GM19463 (cell line): ENCODE measurements around the gene DNAL4.

Experiments used
- ATAC-seq: cut with Tn5 transposase; IDR thresholded peaks from one replicate; pipeline ENCODE4 v1.9.1; 2021; ENCODE audit warnings: mild to moderate bottlenecking, moderate library complexity; ENCODE audit not compliant: unreplicated experiment

The DNAL4 gene

DNA sequence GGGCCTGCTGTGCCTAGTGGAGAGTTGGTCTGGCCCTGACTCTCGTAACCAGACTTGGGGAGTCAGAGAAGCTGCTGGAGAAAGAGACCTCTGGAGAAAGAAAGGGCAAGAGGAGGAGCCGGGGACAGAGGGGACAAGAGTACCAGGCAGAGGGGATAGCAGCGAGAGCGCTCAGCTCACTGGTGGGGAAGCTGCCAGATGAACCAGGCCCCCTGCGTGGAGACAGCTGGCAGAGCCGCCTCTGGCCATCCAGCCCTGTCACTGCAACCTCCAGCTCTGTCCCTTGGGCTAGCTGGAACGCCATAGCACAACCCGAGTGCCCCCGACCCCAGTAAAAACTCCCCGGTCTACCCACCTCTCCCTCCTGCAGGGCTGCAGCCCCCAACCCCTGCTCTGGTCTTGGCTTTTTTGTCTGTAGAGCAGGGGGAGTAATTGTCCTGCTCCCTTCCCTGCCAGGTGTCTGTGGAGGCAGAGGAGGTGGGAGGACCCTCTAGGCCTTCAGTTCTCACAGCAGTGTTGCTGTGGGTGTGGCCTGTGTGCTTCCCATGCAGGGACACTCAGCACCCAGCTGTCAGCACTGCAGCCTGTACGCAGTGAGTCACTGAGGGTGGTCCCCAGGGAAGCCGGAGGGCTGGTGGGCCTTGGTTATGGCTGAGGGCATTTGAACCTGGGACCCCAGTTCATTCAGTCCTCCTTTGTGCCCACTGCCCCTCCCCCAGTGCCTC, 33.3 kb downstream of the DNAL4 start:
- ATAC-seq, result no peak

DNA sequence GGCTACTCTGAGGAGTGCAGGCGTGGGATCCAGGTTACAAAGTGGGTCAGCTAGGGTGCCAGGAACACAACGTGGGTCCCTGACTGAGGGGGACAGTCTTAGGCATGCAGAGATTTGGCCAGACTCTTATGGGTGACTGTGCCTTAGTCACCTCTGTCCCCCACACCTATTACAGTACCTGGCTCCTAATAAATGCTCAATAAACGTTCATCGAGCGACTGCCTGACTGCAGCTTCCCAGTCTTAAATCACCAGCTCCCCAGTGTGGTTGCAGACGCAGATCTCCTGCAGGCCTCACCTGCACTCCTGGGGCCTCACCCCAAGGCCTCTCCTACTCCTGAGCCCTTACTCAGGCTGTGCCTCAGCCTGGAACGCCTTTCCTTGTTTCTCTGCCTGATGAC, 34.9 kb downstream of the DNAL4 start:
- no peak for ATAC-seq

- ATAC-seq, result no peak
Observed at GRCh38 chr22:38758276-38758945, 35.5 kb downstream of the DNAL4 start.

DNA sequence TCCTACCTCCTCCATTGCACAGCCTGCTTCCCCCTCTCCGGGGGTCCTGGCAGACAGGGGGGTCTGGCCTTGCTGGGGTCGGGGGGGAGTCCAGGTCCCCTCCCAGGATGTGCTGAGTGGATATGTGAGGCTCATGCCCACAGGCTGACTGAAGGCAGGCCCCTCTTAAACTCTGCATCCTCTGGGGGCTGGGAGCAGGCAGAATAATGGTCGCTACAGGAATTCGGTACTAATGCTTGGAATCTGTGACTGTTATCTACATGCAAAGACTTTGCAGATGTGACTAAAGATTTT, 36.5 kb downstream of the DNAL4 start:
- ATAC-seq, result no peak

DNA sequence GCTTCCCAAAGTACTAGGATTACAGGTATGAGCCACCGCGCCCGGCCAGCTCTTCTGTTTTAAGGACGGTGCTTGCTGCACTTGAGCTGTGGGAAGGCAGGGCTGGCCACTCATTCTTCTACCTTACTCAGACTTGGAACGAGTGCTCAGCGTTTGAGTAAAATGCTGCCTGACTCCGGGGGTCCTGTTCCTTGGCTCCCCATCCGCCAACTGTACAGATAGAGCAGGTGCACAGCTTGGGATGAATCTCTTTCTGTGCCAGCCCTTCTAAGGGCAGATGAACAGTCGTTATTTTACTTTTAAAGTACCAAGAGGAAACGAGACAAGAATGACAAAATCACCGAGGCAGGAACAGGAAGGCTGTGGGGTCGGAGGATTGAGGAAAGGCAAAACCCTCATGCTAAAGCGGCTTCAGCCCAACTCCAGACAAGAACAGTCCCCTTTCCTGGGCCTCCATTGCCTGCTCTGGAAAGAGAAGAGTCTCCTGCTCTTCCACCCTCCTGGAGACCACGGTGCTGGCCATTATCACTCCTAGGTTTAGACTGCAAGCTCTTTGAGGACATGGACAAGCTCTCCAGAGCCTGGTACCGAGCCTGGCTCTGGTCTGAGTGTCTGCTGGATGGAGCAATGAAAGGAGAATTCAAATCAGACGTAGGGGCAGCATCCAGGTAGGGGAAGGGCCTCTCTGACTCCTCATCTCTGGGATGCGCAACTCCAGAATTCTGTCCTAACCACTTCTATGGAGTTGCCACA, 37.1 kb downstream of the DNAL4 start:
- ATAC-seq, result no peak

- ATAC-seq, result peak; percentile 65
Observed at GRCh38 chr22:38755911-38756532, 37.9 kb downstream of the DNAL4 start, which contains the start of gene SUN2. SUN2 (minus strand) TSS chr22:38755998; CDS start chr22:38752628, 3,370 bp downstream.

GRCh38 chr22:38755155-38755910, 38.6 kb downstream of the DNAL4 start:
- ATAC-seq, result peak; percentile 30

DNA sequence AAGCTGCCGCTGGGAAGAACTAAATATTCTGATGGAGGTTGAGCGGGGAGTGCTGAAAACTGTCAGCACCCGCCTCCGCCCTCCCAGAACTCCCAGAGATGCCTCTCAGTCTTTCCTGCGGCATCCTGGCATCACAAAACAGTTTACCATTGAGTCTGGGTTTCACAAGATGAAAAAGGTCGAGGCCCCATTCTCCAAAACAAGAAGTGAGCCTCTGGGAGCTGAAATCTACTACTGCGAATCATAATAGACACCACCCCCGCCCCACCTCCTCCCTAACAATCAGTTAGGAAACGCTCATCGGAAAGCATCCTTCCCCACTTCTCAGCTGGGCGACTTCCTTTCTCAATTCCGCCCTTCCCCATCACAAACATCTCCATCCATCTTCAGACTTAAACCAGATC, 39.2 kb downstream of the DNAL4 start:
- no peak for ATAC-seq

DNA sequence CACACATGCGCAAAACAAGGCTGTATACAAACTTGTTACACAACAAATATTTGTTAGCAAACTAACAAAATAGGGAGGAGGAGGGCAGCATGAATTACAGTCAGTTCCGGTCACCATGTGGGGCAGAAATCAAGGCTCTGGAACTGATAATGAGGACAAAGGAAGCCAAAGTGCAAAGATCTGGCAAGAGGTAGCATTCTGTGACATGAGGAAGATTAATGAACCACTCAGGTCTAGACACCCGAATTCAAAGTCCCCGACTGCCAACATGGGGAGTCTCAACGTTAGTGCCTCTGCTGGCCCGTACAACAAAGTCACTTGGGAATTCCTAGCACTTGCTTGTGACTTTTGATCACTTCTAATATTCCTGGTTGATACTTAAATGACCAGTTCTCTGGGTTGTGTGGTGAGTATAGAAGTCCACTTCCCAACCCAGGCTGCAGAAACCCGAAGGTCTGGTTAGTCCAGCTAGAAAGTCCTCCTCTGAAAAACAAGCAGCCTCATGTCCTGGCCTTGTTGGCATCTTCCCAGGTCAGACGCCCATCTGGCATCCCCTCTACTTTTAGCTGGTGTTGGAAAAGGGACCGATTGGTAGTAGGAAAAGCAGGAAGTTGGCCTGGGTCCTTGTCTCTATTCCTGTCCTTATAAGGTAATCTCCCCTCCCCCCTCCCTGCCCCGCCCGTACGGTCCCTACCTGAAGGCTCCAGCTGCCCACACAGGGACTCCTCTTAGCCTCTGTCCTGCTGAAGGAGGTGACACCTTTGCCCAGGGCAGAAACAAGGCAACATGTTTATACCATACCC, 39.8 kb downstream of the DNAL4 start:
- no peak for ATAC-seq

DNA sequence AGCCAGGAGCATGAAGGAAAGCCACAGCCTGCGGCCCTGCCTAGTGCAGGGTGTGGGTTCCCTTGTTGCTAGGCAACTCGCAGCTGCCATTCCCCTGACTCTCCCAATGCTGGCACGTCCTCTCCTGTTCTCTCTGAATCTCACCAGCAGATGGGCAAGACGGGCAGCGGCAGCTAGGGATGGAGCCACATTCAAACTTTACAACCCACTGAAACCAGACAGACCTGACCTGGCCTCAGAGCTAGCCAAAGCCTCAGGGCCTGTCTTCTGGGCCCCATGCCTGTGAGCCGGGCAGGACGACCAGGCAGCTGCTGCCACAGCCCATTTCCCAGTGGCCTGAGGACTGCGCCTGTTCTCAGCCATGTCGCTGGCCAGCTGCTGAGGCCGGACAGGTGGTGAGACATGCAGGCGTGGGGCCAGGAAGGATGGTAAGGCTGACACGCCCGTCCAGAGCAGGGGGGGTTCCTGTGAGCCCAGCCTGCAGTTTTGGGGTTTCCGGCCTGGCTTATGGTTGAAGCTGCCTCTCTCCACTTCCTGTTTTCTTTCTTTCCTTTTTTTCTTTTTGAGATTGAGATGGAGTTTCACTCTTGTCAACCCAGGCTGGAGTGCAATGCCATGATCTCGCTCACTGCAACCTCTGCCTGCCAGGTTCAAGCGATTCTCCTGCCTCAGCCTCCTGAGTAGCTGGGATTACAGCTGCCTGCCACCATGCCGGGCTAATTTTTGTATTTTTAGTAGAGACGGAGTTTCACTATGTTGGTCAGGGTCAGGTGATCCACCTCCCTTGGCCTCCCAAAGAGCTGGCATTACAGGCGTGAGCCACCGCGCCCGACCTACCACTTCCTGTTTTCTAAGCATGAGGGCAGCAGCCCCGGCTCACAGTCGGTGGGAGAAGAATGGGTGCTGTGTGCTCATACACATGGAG, 42.3 kb downstream of the DNAL4 start:
- no peak for ATAC-seq

DNA sequence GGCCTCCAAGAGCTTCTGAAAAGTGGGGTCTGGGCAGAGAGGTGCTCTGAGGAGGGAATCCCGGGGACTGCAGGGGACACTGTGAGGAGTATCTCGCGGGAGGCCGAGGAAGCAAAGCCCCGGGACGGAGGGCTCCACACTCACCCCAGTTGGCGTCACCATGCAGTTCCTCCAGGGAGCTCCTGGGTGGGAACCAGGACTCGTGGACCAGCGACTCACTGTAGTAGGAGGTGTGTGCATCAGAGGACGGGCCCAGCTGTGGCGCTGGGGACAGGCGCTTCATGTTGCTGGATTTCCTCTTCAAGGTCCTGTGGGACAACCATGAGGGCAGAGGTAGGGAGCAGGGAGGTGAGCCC, 42.9 kb downstream of the DNAL4 start:
- no peak for ATAC-seq

- no peak for ATAC-seq
Observed at GRCh38 chr22:38750638-38751037, 43.3 kb downstream of the DNAL4 start.

- no peak for ATAC-seq
Observed at GRCh38 chr22:38750104-38750503, 43.8 kb downstream of the DNAL4 start.

- ATAC-seq, result no peak
Observed at GRCh38 chr22:38748487-38749136, 45.3 kb downstream of the DNAL4 start.

DNA sequence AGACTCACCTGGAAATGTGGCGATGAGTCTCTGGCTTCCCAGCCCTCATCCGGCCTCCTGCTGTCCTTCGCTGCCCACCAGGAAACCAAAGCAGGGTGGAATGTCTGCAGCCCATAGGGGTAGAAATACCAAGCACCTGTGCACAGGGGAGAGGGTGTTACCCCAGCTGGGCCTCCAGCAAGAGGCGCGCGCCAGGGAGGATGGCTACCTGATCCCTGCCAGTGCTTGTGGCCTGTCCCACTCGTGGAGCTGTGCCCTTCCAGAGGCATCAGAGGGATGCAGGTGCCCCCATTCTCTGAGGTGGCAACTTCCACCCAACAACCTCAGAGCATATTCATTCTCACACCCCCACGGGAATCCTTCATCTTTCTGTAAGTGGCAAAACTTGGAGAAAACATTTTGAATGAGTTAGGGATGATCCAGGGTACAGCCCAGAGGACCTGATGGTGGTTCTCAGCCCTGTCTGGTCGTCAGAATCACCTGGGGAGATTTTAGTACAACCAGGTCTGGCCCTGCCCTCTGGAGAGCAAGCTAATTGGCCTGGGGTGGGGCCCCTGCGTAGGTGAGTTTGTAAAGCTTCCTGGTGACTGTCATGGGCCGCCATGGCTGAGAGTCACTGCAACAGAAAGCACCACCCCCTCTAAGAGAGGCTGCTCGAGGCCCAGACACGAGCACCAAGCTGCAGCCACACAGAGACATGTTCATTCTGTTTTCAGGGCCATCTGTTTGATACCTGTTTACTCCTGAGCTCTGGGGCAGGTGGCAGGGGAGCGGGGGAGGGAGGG, 48.1 kb downstream of the DNAL4 start:
- ATAC-seq, result no peak

DNA sequence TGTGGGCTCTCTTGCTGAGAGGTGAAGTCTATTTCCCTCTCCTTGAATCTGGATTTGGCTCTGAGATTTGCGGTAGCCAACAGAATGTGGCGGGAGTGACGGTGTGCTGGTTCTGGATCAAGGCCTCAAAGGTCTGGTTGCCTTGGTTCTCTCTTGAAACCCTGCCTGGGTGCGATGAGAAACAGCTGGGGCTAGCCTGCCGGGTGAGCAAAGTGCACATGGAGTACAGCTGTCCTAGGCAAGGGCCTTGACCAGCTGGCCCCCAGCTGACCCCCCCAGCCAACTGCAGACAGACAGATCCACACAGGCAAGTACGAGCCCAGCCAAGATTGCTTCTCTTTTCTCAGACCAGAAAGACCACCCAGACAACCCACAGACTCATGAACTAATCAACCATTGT, 49.0 kb downstream of the DNAL4 start:
- no peak for ATAC-seq

- no peak for ATAC-seq
Observed at GRCh38 chr22:38742176-38742942, 51.6 kb downstream of the DNAL4 start.
